GM12874 (cell line): Measurements from ENCODE around the gene DOCK4.

Source experiments
- CTCF ChIP-seq: IDR thresholded peaks from 2 replicates; pipeline ENCODE4 v1.5.1; 2011; ENCODE audit warnings: low read depth, mild to moderate bottlenecking, control low read depth, low read length, moderate library complexity; ENCODE audit not compliant: insufficient read depth

The DOCK4 gene

GRCh38 chr7:112206238-112206990 lies at the start of gene DOCK4, which contains the start of gene ZNF277:
TSS of gene DOCK4 (minus strand) at chr7:112206399. CDS start at chr7:112206138, 261 bp downstream.
TSS of gene ZNF277 (plus strand) at chr7:112206695. CDS start at chr7:112206717, 22 bp downstream.
- no peak for TF ChIP-seq CTCF

- no peak for TF ChIP-seq CTCF
Observed at GRCh38 chr7:112255388-112255720, 49.2 kb upstream of the DOCK4 start.

- no peak for TF ChIP-seq CTCF
Observed at GRCh38 chr7:112254709-112255387, 48.6 kb upstream of the DOCK4 start.

- no peak for TF ChIP-seq CTCF
Observed at GRCh38 chr7:112254156-112254555, 48.0 kb upstream of the DOCK4 start.

- no peak for TF ChIP-seq CTCF
Observed at GRCh38 chr7:112252691-112253090, 46.5 kb upstream of the DOCK4 start.

GRCh38 chr7:112252141-112252540 lies 45.9 kb upstream of the DOCK4 start:
- no peak for TF ChIP-seq CTCF

GRCh38 chr7:112248598-112248997 lies 42.4 kb upstream of the DOCK4 start:
- TF ChIP-seq CTCF = no peak
